Endothelial cell of umbilical vein (primary cell): ENCODE measurements around the gene RYR3. TPM values are rescaled to one million over a fixed set of nuclear protein-coding genes. Genes with fewer than 3 reads are reported as not detected.

Experiments used
- BruUV-seq: library from RNA; stranded (reverse); fragments of 400-500 nt; replicated peaks from 2 replicates; lab custom pipeline; 2021; lab: Mats Ljungman, UMichigan
- CTCF ChIA-PET: fragments of 300-600, 350-600 bp; sonication (Branson Sonifier 250); formaldehyde crosslinking; loops from one replicate; lab custom pipeline; 2021; ENCODE audit warnings: antibody characterized with exemption, inconsistent platforms; lab: Charles Lee
- POLR2A ChIA-PET: fragments of 300-600, 350-600 bp; sonication (Branson Sonifier 250); formaldehyde crosslinking; loops from one replicate; lab custom pipeline; 2021; ENCODE audit warnings: antibody characterized with exemption, inconsistent platforms; lab: Charles Lee
- DNase-seq: peaks from one replicate; pipeline ENCODE4 v3.0.0-alpha.2; 2011; ENCODE audit warnings: low read depth, low spot score
- FAIRE-seq: peaks from 2 replicates; lab custom pipeline; 2011; peaks lifted over from hg19 to GRCh38; lab: Jason Lieb, UNC
- H2AFZ ChIP-seq: 2 replicates; pipeline ENCODE4 v1.6.0; 2012; ENCODE audit warnings: low read depth, low read length, control low read depth, inconsistent platforms
- H3K27ac ChIP-seq: 2 replicates; pipeline ENCODE4 v1.5.1; 2011; ENCODE audit warnings: low read depth, mild to moderate bottlenecking, control low read depth, low read length, moderate library complexity; ENCODE audit not compliant: insufficient read depth
- H3K27me3 ChIP-seq, 2 experiments: 2 replicates each; pipeline versions ENCODE4 v1.6.0 to v1.6.1; 2011; ENCODE audit warnings: low read length in 2 of 2, mixed read lengths in 1 of 2; ENCODE audit not compliant: control insufficient read depth in 2 of 2, insufficient read depth in 2 of 2
- H3K36me3 ChIP-seq, 2 experiments: 2 replicates in 1 of 2; 3 replicates in 1 of 2; pipeline ENCODE4 v1.5.1; 2011; ENCODE audit warnings: low read length in 2 of 2, mild to moderate bottlenecking in 1 of 2, moderate library complexity in 1 of 2; ENCODE audit not compliant: control insufficient read depth in 2 of 2, insufficient read depth in 2 of 2; ENCODE audit errors: extremely low read depth in 1 of 2
- H3K4me1 ChIP-seq: 3 replicates; pipeline ENCODE4 v1.5.1; 2011; ENCODE audit warnings: mild to moderate bottlenecking, low read length; ENCODE audit not compliant: control insufficient read depth, insufficient read depth; ENCODE audit errors: extremely low read depth
- H3K4me2 ChIP-seq: 2 replicates; pipeline ENCODE4 v1.6.1; 2011; ENCODE audit warnings: low read length, control low read depth, mixed read lengths; ENCODE audit not compliant: insufficient read depth
- H3K4me3 ChIP-seq, 3 experiments: fragments of 200-600 bp in 1 of 3; sonication (generic), shearing (Covaris generic) in 1 of 3; replicated peaks in 1 of 3; 2 replicates each; pipeline ENCODE4 v1.5.1; 2011 to 2016; ENCODE audit warnings: control low read depth in 3 of 3, low read length in 3 of 3, mild to moderate bottlenecking in 2 of 3, inconsistent platforms in 1 of 3, low read depth in 1 of 3, moderate library complexity in 1 of 3; ENCODE audit not compliant: insufficient read depth in 1 of 3
- H3K79me2 ChIP-seq: 2 replicates; pipeline ENCODE4 v1.6.0; 2012; ENCODE audit warnings: low read length, inconsistent platforms; ENCODE audit not compliant: control insufficient read depth, insufficient read depth
- H3K9ac ChIP-seq: replicated peaks from 2 replicates; pipeline ENCODE3; 2011; ENCODE audit warnings: low read length, control low read depth; ENCODE audit not compliant: insufficient read depth; ENCODE audit errors: extremely low read depth
- H3K9me1 ChIP-seq: replicated peaks from 3 replicates; pipeline ENCODE4 v1.6.0; 2011; ENCODE audit warnings: mild to moderate bottlenecking, low read length; ENCODE audit not compliant: control insufficient read depth, insufficient read depth; ENCODE audit errors: extremely low read depth
- H3K9me3 ChIP-seq: replicated peaks from 2 replicates; pipeline ENCODE4 v1.5.1; 2012; ENCODE audit warnings: low read length, inconsistent platforms; ENCODE audit not compliant: control insufficient read depth, insufficient read depth
- H4K20me1 ChIP-seq: replicated peaks from 2 replicates; pipeline ENCODE3; 2011; ENCODE audit warnings: mild to moderate bottlenecking, low read length; ENCODE audit not compliant: control insufficient read depth, insufficient read depth; ENCODE audit errors: extremely low read depth
- CTCF ChIP-seq, 2 donors: IDR thresholded peaks; 1 replicate in 1 of 2; 2 replicates in 1 of 2; pipeline ENCODE4 v1.5.1; 2011; ENCODE audit warnings: low read length in 2 of 2, mild to moderate bottlenecking in 2 of 2, moderate library complexity in 2 of 2, control low read depth in 1 of 2, inconsistent platforms in 1 of 2, low read depth in 1 of 2; ENCODE audit not compliant: insufficient read depth in 1 of 2; ENCODE audit errors: extremely low read depth in 1 of 2
- EZH2 ChIP-seq: IDR thresholded peaks from 2 replicates; pipeline ENCODE4 v1.6.1; 2012; ENCODE audit warnings: borderline replicate concordance, low read depth, mild to moderate bottlenecking, moderate library complexity, low read length, inconsistent platforms; ENCODE audit not compliant: severe bottlenecking
- FOS ChIP-seq: IDR thresholded peaks from 2 replicates; pipeline ENCODE4 v1.6.1; 2011; ENCODE audit warnings: mild to moderate bottlenecking, low read length, moderate library complexity, borderline replicate concordance; ENCODE audit not compliant: insufficient read depth
- GATA2 ChIP-seq: IDR thresholded peaks from 2 replicates; pipeline ENCODE4 v1.7.0; 2011; ENCODE audit warnings: low read depth, mild to moderate bottlenecking, moderate library complexity, mixed read lengths, low read length; ENCODE audit not compliant: insufficient read length, insufficient read depth
- JUN ChIP-seq: IDR thresholded peaks from 2 replicates; pipeline ENCODE4 v1.6.1; 2011; ENCODE audit warnings: borderline replicate concordance, low read depth; ENCODE audit not compliant: insufficient read length, insufficient read depth
- MYC ChIP-seq: IDR thresholded peaks from one replicate; pipeline ENCODE4 v1.6.1; 2011; ENCODE audit warnings: mild to moderate bottlenecking, low read depth, low read length
- POLR2A ChIP-seq: IDR thresholded peaks from 2 replicates; pipeline ENCODE4 v1.6.1; 2012; ENCODE audit warnings: low read depth, mild to moderate bottlenecking, control low read depth, low read length
- POLR2AphosphoS5 ChIP-seq: IDR thresholded peaks from 2 replicates; pipeline ENCODE4 v1.6.1; 2012; ENCODE audit warnings: low read depth, mild to moderate bottlenecking, control low read depth, low read length, moderate library complexity; ENCODE audit not compliant: insufficient read depth
- dilution Hi-C: fragments of 300-500 bp; cut with MboI; formaldehyde crosslinking; loops from one replicate; pipeline ENCODE4 v1.15.0; 2019; ENCODE audit warnings: low sequenced_read_pairs; ENCODE audit not compliant: extremely low pct_ligation_motif_present
- intact Hi-C: fragments of 100-400 bp; cut with micrococcal nuclease; formaldehyde crosslinking; loops from one replicate; pipeline ENCODE4 v1.10.0; 2022
- polyA plus RNA-seq, 4 experiments: library from polyadenylated mRNA; depleted of rRNA in 3 of 4; stranded (reverse) in 3 of 4; unstranded in 1 of 4; fragments of >200 nt; gene quantifications; 2 replicates each; pipeline versions ENCODE4 v1.2.1 to v1.2.3, GENCODE V29; 2011 to 2012; ENCODE audit warnings: missing spikeins in 1 of 4
- total RNA-seq: library from RNA; stranded (reverse); gene quantifications from 2 replicates; pipeline ENCODE4 v1.2.3, GENCODE V29; 2021
- TF ChIP-seq, protein P1 (sequence below): IDR thresholded peaks from 2 replicates; pipeline ENCODE4 v1.6.1; 2011; ENCODE audit not compliant: insufficient read depth, insufficient read length

The RYR3 gene
- total and polyA plus RNA-seq, 2 donors (not counting 3 experiments of a cell fraction or from before 2014, with no cell fraction given), result not detected

DNA sequence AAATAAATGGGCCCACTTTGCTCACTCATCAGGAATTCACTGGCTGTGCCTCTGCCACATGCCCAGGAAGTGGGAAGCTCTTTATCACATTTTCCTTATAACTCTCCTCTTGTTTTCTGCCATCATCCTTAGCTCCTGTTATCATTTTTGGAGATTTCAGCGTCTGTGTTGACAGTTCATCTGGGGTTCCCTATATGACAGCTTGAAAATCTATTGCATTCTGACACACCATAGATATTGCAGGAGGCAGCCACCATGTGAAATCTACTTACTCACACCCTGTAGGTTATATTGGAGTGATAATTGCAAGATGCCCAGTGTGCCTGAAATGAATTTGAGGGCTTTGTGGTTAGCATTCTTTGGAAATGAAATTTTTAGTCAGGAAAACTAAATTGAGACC is 132.9 kb downstream of the RYR3 start:
- Histone ChIP-seq H3K27ac (no peak overlapping the region), H3K27me3 (no peaks in the 10 kb centered on the region), H3K9me3 (no peaks in the 10 kb centered on the region), H3K4me2 (no peak overlapping the region), H3K36me3 (no peaks in the 10 kb centered on the region), H3K9ac (no peak overlapping the region), H3K9me1 (no peaks in the 10 kb centered on the region), H3K4me1 (no peaks in the 10 kb centered on the region), H2AFZ (no peak overlapping the region), H3K79me2 (no peaks in the 10 kb centered on the region), H3K4me3 (no peak overlapping the region), H4K20me1 (no peaks in the 10 kb centered on the region)
- dilution Hi-C loops (no loop called here), intact Hi-C loops (no loop called here)
- no peak for FAIRE-seq
- BruUV-seq, result no TSS peak
- POLR2A ChIA-PET, result no interaction called here
- DNase-seq, result no peak
- TF ChIP-seq, protein P1, sequence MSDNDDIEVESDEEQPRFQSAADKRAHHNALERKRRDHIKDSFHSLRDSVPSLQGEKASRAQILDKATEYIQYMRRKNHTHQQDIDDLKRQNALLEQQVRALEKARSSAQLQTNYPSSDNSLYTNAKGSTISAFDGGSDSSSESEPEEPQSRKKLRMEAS, result no peak
- TF ChIP-seq POLR2AphosphoS5, result no peak
- TF ChIP-seq JUN, result no peak
- TF ChIP-seq GATA2, result no peak
- CTCF ChIA-PET, result no interaction called here

GRCh38 chr15:33445984-33446383 is 135.2 kb downstream of the RYR3 start:
- no peak for FAIRE-seq
- BruUV-seq, result no TSS peak
- no peak overlapping the region for H2AFZ ChIP-seq
- no peak for DNase-seq
- H3K4me2 ChIP-seq, result no peak overlapping the region
- no peaks in the 10 kb centered on the region for H3K79me2 ChIP-seq
- no peaks in the 10 kb centered on the region for H3K4me1 ChIP-seq
- H3K4me3 ChIP-seq, result no peak overlapping the region
- dilution Hi-C loops, result no loop called here
- no peaks in the 10 kb centered on the region for H3K36me3 ChIP-seq
- no peak overlapping the region for H3K9ac ChIP-seq
- H3K27ac ChIP-seq, result no peak overlapping the region
- H3K27me3 ChIP-seq, result peaks cover 0 to 2% of the 10 kb centered on the region in 2 experiments
- ChIA-PET POLR2A (no interaction called here), CTCF (no interaction called here)
- no peak for TF ChIP-seq POLR2A
- TF ChIP-seq MYC, result no peak
- no peak for TF ChIP-seq FOS
- TF ChIP-seq GATA2, result no peak
- TF ChIP-seq, protein P1, result no peak
- TF ChIP-seq EZH2, result no peak
- TF ChIP-seq POLR2AphosphoS5, result no peak
- TF ChIP-seq CTCF (IDR thresholded peaks at IDR 0.05; ENCODE audit: extremely low read depth in 1 of 2, insufficient read depth in 1 of 2, low read depth in 1 of 2, low read length in 2 of 2), result no peak
- TF ChIP-seq JUN, result no peak
- H3K9me1 ChIP-seq, result no peaks in the 10 kb centered on the region
- intact Hi-C loops, result no loop called here
- no peaks in the 10 kb centered on the region for H3K9me3 ChIP-seq
- no peaks in the 10 kb centered on the region for H4K20me1 ChIP-seq
